Measurements from ENCODE around the gene SGTB.
"Not testable (repeated sequence)": the region's sequence is repeated elsewhere in the genome, so short reads cannot be mapped to it uniquely, and the experiment has no call there.

The SGTB gene

GRCh38 chr5:65734196-65734775 is 12.4 kb upstream of the SGTB start:
- not testable (repeated sequence) for DNase-seq

GRCh38 chr5:65732046-65732445 is 10.1 kb upstream of the SGTB start:
- not testable (repeated sequence) for DNase-seq

- DNase-seq = no peak
Observed at GRCh38 chr5:65730910-65731309, 9.0 kb upstream of the SGTB start.

GRCh38 chr5:65728218-65728617 is 6.3 kb upstream of the SGTB start:
- no peak for DNase-seq

DNA sequence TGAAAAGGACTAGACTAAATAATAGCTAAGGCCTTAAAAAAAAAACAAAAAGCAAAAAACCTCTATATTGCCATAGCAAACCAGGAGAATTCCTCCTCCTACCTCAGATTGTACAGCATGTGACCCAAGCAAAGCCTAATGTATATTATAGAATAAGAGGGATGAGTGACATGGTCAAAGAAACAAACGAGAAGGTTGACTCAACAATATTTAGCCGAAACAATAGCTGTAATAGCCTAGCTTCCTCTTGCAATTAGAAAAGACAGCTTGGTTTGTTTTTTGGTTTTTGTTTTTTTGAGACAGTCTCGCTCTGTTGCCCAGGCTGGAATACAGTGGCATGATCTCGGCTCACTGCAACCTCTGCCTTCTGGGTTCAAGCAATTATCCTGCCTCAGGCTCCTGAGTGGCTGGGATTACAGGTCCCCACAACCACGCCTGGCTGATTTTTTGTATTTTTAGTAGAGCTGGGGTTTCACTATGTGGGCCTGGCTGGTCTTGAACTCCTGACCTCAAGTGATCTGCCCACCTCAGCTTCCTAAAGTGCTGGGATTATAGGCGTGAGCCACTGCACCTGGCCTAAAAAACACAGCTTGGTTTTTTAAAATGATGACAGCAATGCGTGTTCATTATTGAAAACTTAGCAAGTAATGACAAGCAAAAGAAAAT is 5.7 kb upstream of the SGTB start:
- DNase-seq = no peak

GRCh38 chr5:65722575-65723403 is 880 bp upstream of the SGTB start:
- no peak for DNase-seq

DNA sequence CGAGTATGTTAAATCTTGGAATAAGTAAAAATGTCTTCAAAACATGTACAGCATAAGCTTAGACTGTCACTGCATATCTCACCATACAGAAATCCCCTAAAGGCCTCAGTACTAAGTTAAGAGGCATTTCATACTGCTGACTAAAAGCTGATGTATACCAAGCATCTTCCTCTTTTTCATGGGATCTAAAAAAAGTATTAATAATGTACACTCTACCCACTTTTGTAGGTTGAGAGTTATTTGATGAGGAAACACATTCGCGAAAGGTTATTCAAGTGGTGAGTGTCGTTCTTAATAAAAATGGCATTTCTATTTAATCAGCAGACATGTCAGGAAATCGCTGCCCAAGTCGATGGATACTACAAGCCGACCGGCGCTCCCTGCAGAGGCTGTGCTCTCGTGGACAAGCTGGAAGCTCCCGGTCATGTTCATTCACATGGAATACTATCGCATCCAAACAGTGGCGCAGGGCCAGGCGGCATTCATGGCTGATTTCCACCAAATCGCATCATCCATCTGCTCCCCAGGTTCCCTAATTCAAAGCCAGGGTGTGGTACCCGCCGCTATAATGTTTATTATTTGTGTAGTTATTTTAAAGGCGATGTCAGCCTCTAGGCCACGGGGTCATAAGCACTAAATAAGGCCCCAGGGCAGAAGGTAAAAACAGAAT is 724 bp downstream of the SGTB start:
- peak; percentile 3 for DNase-seq

DNA sequence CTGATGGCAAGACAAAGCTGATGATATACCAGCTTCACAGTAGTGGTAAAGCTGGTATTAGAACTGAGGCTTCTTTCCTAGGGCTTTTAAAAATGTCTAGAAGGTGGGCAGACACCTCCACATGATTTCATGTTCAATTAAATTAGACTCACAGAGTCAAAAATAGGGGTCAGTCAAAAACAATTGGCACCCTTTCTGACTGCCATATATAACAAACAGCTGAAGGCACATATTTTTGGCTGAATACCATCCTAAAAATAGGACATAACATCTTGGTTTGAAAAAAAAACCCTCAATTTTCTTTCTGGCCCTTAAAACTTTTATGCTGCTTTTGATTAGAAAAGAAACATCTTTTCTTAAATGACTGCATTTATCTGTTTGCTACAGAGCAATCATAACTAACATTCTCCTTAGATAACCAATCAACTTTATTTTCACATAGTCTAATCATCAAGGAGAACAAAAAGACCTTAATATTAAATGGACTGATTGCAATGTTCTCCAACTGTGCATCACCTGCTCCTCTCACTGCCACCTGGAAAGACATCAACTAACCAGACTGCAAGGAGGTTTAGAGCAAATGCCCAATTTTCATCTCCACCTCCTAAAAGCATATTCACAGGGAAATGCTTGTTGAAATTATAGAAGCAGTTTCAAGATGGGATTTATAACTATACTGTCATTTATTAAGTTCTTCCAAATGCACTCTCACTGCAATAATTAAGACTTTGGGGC is 3.2 kb downstream of the SGTB start:
- DNase-seq = no peak

GRCh38 chr5:65708145-65708544 is 13.8 kb downstream of the SGTB start:
- DNase-seq = no peak

DNA sequence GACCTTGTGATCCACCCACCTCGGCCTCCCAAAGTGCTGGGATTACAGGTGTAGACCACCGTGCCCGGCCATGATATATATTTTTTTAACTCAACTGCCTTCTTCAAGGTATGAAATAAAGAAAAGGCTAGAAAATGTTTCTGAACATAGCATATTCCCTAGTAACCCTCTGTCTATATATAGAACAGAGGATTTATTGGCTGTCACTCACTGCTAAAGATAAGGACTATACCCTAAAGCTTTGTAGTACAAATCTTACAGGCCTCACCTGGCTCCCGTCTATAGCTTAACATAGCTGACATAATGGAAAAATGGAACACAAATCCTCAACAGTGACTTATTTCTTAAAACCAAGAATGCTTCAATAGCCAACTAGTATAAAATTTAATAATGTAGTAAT is 14.2 kb downstream of the SGTB start:
- DNase-seq = no peak

- no peak for DNase-seq
Observed at GRCh38 chr5:65704621-65705239, 17.2 kb downstream of the SGTB start.

GRCh38 chr5:65702036-65702435 is 19.9 kb downstream of the SGTB start:
- DNase-seq = no peak

- DNase-seq = no peak
Observed at GRCh38 chr5:65699338-65699737, 22.6 kb downstream of the SGTB start.

GRCh38 chr5:65696892-65697291 is 25.0 kb downstream of the SGTB start:
- DNase-seq = no peak

- DNase-seq = no peak
Observed at GRCh38 chr5:65695896-65696295, 26.0 kb downstream of the SGTB start.

DNA sequence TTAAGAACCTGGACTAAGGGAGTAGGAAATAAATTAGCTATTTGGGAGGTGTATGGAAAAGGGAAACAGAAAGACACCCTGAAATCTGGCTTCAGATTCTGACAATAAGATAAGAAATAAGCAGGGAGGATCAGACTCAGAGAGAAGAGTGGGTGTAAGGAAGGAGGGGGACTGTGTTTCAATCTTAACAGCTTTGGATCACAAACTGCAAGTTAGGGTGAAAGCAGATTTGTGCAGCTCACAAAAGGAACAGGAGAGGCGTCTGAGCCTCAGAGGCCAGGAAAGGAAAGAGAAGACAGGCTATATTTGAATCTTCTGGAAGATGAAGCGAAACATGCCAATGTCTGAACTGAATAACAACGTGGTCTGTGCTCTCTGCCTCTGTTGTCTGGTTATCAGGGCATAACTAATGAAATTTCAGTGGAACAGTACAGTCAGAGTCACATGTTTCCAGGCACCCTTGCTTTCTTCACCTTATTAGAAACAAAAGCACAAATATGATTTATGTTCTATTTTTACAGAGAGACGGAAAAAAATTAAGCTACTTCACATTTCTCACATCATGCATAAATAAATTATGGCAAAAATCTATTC is 26.6 kb downstream of the SGTB start:
- DNase-seq = no peak

GRCh38 chr5:65693121-65693520 is 28.8 kb downstream of the SGTB start:
- DNase-seq = no peak

GRCh38 chr5:65682148-65682547 is 39.8 kb downstream of the SGTB start:
- no peak for DNase-seq

DNA sequence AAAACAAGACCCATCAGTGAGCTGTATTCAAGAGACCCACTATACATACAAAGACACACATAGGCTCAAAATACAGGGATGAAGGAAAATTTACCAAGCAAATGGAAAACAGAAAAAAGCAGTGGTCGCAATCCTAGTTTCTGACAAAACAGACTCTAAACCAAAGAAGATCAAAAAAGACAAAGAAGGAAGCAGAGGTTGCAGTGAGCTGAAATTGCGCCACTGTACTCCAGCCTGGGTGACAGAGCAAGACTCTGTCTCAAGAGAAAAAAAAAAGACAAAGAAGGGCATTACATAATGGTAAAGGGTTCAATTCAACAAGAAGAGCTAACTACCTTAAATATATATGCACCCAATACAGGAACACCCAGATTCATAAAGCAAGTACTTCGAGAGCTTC is 45.9 kb downstream of the SGTB start:
- not testable (repeated sequence) for DNase-seq

GRCh38 chr5:65674749-65675148 is 47.2 kb downstream of the SGTB start:
- no peak for DNase-seq

DNA sequence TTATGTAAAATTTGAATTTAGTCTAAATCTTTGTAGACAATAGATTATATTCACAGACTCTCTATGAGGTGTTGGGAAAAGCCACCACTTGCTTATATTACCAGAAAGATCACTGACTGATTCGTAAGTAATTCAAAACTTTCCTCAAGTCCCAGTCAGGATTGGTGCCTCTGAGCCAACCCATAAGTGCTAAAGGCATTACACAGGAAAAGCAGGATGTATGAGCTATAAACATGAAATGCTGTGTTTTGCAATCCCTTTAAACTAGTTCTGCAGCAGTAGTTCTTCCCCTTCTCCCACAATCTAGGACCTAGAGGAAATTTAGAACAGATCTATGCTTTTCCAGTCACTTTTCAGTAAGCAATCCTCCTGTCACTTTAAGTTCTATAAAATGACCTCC is 49.1 kb downstream of the SGTB start:
- no peak for DNase-seq

GRCh38 chr5:65668696-65669095 is 53.2 kb downstream of the SGTB start:
- DNase-seq = no peak

Data from CD4-positive, alpha-beta T cell treated with Interferon gamma for 1 hour (primary cell).